K562 (cell line): Measurements from ENCODE around the gene C1orf167. TPM values are rescaled to one million over a fixed set of nuclear protein-coding genes. Genes with fewer than 3 reads are reported as not detected.

ENCODE experiments used
- BACH1 ChIP-seq: fragments of 200-800 bp; sonication (Bioruptor generic); IDR thresholded peaks from 2 replicates; pipeline ENCODE4 v1.6.1; 2016; ENCODE audit warnings: missing genetic modification characterization, missing compliant biosample characterization
- CHD1 ChIP-seq: fragments of 200-600 bp; sonication (generic); IDR thresholded peaks from one replicate; pipeline ENCODE4 v1.6.1; 2012; ENCODE audit warnings: mild to moderate bottlenecking, moderate library complexity, low read length, inconsistent platforms
- CSDE1 ChIP-seq, 2 experiments: fragments of 450-650 bp; IDR thresholded peaks; 2 replicates each; pipeline ENCODE4 v1.6.1; 2016; ENCODE audit warnings: mild to moderate bottlenecking in 1 of 2
- CTBP1 ChIP-seq: fragments of 450-650 bp; IDR thresholded peaks from 2 replicates; pipeline ENCODE4 v1.6.1; 2016; ENCODE audit warnings: borderline replicate concordance
- DPF2 ChIP-seq: fragments of 450-650 bp; IDR thresholded peaks from 2 replicates; pipeline ENCODE4 v1.6.1; 2016
- ERF ChIP-seq: fragments of 450-650 bp; formaldehyde crosslinking; IDR thresholded peaks from 2 replicates; pipeline ENCODE4 v1.4.0; 2020; ENCODE audit warnings: mild to moderate bottlenecking, mixed read lengths
- ETS2 ChIP-seq: IDR thresholded peaks from 2 replicates; pipeline ENCODE4 v1.6.1; 2016; ENCODE audit warnings: borderline replicate concordance, missing genetic modification characterization, mild to moderate bottlenecking, moderate library complexity, missing compliant biosample characterization; ENCODE audit not compliant: poor library complexity, severe bottlenecking
- HDAC2 ChIP-seq: fragments of 450-650 bp; IDR thresholded peaks from 2 replicates; pipeline ENCODE4 v1.6.1; 2016; ENCODE audit warnings: mild to moderate bottlenecking
- HMGN3 ChIP-seq: IDR thresholded peaks from 2 replicates; pipeline ENCODE4 v1.6.1; 2011; ENCODE audit warnings: borderline replicate concordance, low read depth, mild to moderate bottlenecking, mixed read lengths, low read length; ENCODE audit not compliant: insufficient read length; ENCODE audit errors: extremely low read depth
- HNRNPLL ChIP-seq: fragments of 200-400 bp; formaldehyde crosslinking; IDR thresholded peaks from 2 replicates; pipeline ENCODE4 v1.6.1; 2017; ENCODE audit warnings: low read length, low read depth, mild to moderate bottlenecking; ENCODE audit not compliant: poor library complexity, severe bottlenecking
- KDM1A ChIP-seq, 2 experiments: fragments of 450-650 bp; IDR thresholded peaks; 2 replicates each; pipeline ENCODE4 v1.6.1; 2016; ENCODE audit warnings: mild to moderate bottlenecking in 2 of 2
- NR2F6 ChIP-seq: fragments of 450-650 bp; formaldehyde crosslinking; IDR thresholded peaks from 2 replicates; pipeline ENCODE4 v1.4.0; 2020; ENCODE audit warnings: mild to moderate bottlenecking
- SMAD2 ChIP-seq: fragments of 150-350 bp; IDR thresholded peaks from 2 replicates; pipeline ENCODE4 v1.6.1; 2014; ENCODE audit warnings: low read depth, mild to moderate bottlenecking, low read length
- SP1 ChIP-seq: sonication (generic); formaldehyde crosslinking; IDR thresholded peaks from 2 replicates; pipeline ENCODE4 v1.8.1; 2022; ENCODE audit warnings: mild to moderate bottlenecking, missing genetic modification reagents
- ZBTB40 ChIP-seq, 2 experiments: fragments of 450-650 bp in 1 of 2; sonication (generic) in 1 of 2; formaldehyde crosslinking in 1 of 2; IDR thresholded peaks; 2 replicates each; pipeline versions ENCODE4 v1.7.1 to v1.9.0; 2016 to 2022; ENCODE audit warnings: inconsistent platforms in 1 of 2, mild to moderate bottlenecking in 1 of 2, missing genetic modification reagents in 1 of 2
- ZNF23 ChIP-seq: fragments of 250-450 bp; sonication (Bioruptor Pico); IDR thresholded peaks from 2 replicates; pipeline ENCODE4 v1.4.0; 2020; ENCODE audit warnings: mild to moderate bottlenecking
- ZNF282 ChIP-seq: sonication (generic); formaldehyde crosslinking; IDR thresholded peaks from 2 replicates; pipeline ENCODE4 v1.8.1; 2023; ENCODE audit warnings: missing genetic modification reagents
- polyA plus RNA-seq, 8 experiments: library from polyadenylated mRNA; depleted of rRNA in 4 of 8; stranded (reverse) in 5 of 8; unstranded in 3 of 8; fragments of >200 nt; fragmentation: Nextera tagmentation in 2 of 8; fragmentation: Illumina TruSeq in 1 of 8; extraction: Ambion mirVana in 2 of 8; extraction: Trizol in 1 of 8; gene quantifications; 2 replicates each; pipeline versions ENCODE4 v1.2.1 to v1.2.3, GENCODE V29; 2011 to 2014; ENCODE audit warnings: inconsistent platforms in 1 of 8, missing spikeins in 1 of 8
- total RNA-seq, 7 experiments: library from RNA; depleted of rRNA in 6 of 7; stranded (reverse); fragments of >200 nt in 6 of 7; fragmentation: Illumina TruSeq in 2 of 7; extraction: Trizol in 2 of 7; gene quantifications; 2 replicates each; pipeline versions ENCODE4 v1.2.1 to v1.2.3, GENCODE V29; 2011 to 2021; ENCODE audit warnings: low replicate concordance in 1 of 7
- TF ChIP-seq, protein P1 (sequence below): fragments of 250-450 bp; sonication (Bioruptor Pico); IDR thresholded peaks from 2 replicates; pipeline ENCODE4 v1.9.0; 2021; ENCODE audit warnings: mild to moderate bottlenecking
- TF ChIP-seq, protein P2 (sequence below): sonication (generic); formaldehyde crosslinking; IDR thresholded peaks from 2 replicates; pipeline ENCODE4 v1.9.0; 2022; ENCODE audit warnings: mild to moderate bottlenecking, missing genetic modification reagents

The C1orf167 gene
- total and polyA plus RNA-seq, 9 of the 15 experiments (the other 6 are each of a cell fraction or from before 2014, with no cell fraction given), result 0.22 to 0.86 (median 0.31) TPM; not detected in 2

- TF ChIP-seq KDM1A (IDR thresholded peaks at IDR 0.05), result no peak
- TF ChIP-seq SMAD2, result no peak
- no peak for TF ChIP-seq ETS2 (tag)
- TF ChIP-seq, protein P1, sequence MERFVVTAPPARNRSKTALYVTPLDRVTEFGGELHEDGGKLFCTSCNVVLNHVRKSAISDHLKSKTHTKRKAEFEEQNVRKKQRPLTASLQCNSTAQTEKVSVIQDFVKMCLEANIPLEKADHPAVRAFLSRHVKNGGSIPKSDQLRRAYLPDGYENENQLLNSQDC, result no peak
- TF ChIP-seq ZNF282 (CRISPR knock-in tag), result no peak
- no peak for TF ChIP-seq HNRNPLL
- no peak for TF ChIP-seq NR2F6 (CRISPR knock-in tag)
- no peak for TF ChIP-seq CHD1
- TF ChIP-seq HDAC2, result 0 out of 2 replicates have a peak, but pooled peaks have one; percentile 24
- TF ChIP-seq ZNF23, result no peak
- peak; percentile 69 for TF ChIP-seq ZBTB40 (IDR thresholded peaks at IDR 0.05)
- TF ChIP-seq ZBTB40 (CRISPR knock-in tag; IDR thresholded peaks at IDR 0.05), result no peak
- TF ChIP-seq HMGN3, result no peak
- 0 out of 2 replicates have a peak, but pooled peaks have one; percentile 14 for TF ChIP-seq ERF (CRISPR knock-in tag)
- TF ChIP-seq CTBP1, result peak; percentile 97
- TF ChIP-seq, protein P2, sequence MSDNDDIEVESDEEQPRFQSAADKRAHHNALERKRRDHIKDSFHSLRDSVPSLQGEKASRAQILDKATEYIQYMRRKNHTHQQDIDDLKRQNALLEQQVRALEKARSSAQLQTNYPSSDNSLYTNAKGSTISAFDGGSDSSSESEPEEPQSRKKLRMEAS (CRISPR knock-in tag), result 0 out of 2 replicates have a peak, but pooled peaks have one; percentile 1
- TF ChIP-seq BACH1, result no peak
- TF ChIP-seq DPF2, result peak; percentile 74
- no peak for TF ChIP-seq CSDE1 (IDR thresholded peaks at IDR 0.05)
- peak; percentile 24; the same call in 1 of the 2 replicates for TF ChIP-seq SP1 (CRISPR knock-in tag)
Measured at GRCh38 chr1:11740258-11741192, 21.5 kb upstream of the C1orf167 start (continued).
